ENCODE data around the gene RAX.

RAX gene

GRCh38 chr18:59220164-59220783 is 53.0 kb downstream of the RAX start:
- TF ChIP-seq MAX (IDR thresholded peaks at IDR 0.05; ENCODE audit: low read depth, low read length) (no peak), CTCF (IDR thresholded peaks at IDR 0.05; ENCODE audit: low read depth, low read length) (no peak), POLR2A (IDR thresholded peaks at IDR 0.05; ENCODE audit: extremely low read depth, insufficient read length) (no peak), MYC (IDR thresholded peaks at IDR 0.05; ENCODE audit: low read depth, low read length) (no peak)
- DNase-seq (ENCODE audit: low read depth) = no peak
- no peak overlapping the region for H3K4me3 ChIP-seq (ENCODE audit: low read depth, low read length)

- no peak for TF ChIP-seq MAX (IDR thresholded peaks at IDR 0.05; ENCODE audit: low read depth, low read length)
- TF ChIP-seq CTCF (IDR thresholded peaks at IDR 0.05; ENCODE audit: low read depth, low read length) = no peak
- TF ChIP-seq POLR2A (IDR thresholded peaks at IDR 0.05; ENCODE audit: extremely low read depth, insufficient read length) = no peak
- TF ChIP-seq MYC (IDR thresholded peaks at IDR 0.05; ENCODE audit: low read depth, low read length) = no peak
- no peak for DNase-seq (ENCODE audit: low read depth)
- no peak within 1 kb of the TSS for H3K4me3 ChIP-seq (ENCODE audit: low read depth, low read length)
Observed at GRCh38 chr18:59219672-59220163, 53.5 kb downstream of the RAX start, which contains the start of gene GRP. Gene GRP, plus strand, starts transcription at chr18:59220158. Its CDS starts 108 bp downstream, at chr18:59220266.

GRCh38 chr18:59218018-59218417 is 55.2 kb downstream of the RAX start:
- no peak overlapping the region for H3K4me3 ChIP-seq (ENCODE audit: low read depth, low read length)
- TF ChIP-seq MYC (IDR thresholded peaks at IDR 0.05; ENCODE audit: low read depth, low read length) (no peak), MAX (IDR thresholded peaks at IDR 0.05; ENCODE audit: low read depth, low read length) (no peak)
- DNase-seq (ENCODE audit: low read depth) = no peak

All from NB4 (cell line).